ENCODE data around the gene CDH1.

GRCh38 chr16:68869492-68870088 lies 132.5 kb downstream of the CDH1 start:
- TF ChIP-seq POLR2A (IDR thresholded peaks at IDR 0.05) = no peak
- TF ChIP-seq CTCF (IDR thresholded peaks at IDR 0.05) = no peak

All from uterus (tissue), 2 donors.